Measurements from ENCODE around the gene ZSWIM6.

Gene ZSWIM6

GRCh38 chr5:61450493-61451279 is 118.6 kb downstream of the ZSWIM6 start:
- no peak for TF ChIP-seq Cebpa-rat (IDR thresholded peaks at IDR 0.05)
- Histone ChIP-seq H3K9ac (no peak overlapping the region), H3K27ac (no peak overlapping the region), H3K27me3 (no peaks in the 10 kb centered on the region), H3K4me1 (no peaks in the 10 kb centered on the region), H3K4me2 (no peak overlapping the region), H3K9me3 (peaks cover 39% of the 10 kb centered on the region), H3K36me3 (peaks cover 21% of the 10 kb centered on the region), H3K4me3 (no peak overlapping the region), H4K20me1 (peaks cover 38% of the 10 kb centered on the region)

GRCh38 chr5:61455179-61456006 is 123.3 kb downstream of the ZSWIM6 start:
- no peak for TF ChIP-seq Cebpa-rat (IDR thresholded peaks at IDR 0.05)
- H3K27me3 ChIP-seq: no peaks in the 10 kb centered on the region
- H3K4me2 ChIP-seq: no peak overlapping the region
- H3K9ac ChIP-seq: no peak overlapping the region
- peaks cover 6% of the 10 kb centered on the region; the same call in 1 of the 2 replicates for H3K36me3 ChIP-seq
- H3K9me3 ChIP-seq: no peaks in the 10 kb centered on the region
- no peak overlapping the region for H3K4me3 ChIP-seq
- no peak overlapping the region for H3K27ac ChIP-seq
- peaks cover 49% of the 10 kb centered on the region for H4K20me1 ChIP-seq
- H3K4me1 ChIP-seq: peaks cover 9% of the 10 kb centered on the region

- no peak overlapping the region for H3K4me3 ChIP-seq
- no peaks in the 10 kb centered on the region for H3K27me3 ChIP-seq
- H4K20me1 ChIP-seq: peaks cover 60% of the 10 kb centered on the region
- no peaks in the 10 kb centered on the region for H3K9me3 ChIP-seq
- no peak overlapping the region for H3K9ac ChIP-seq
- peaks cover 14% of the 10 kb centered on the region for H3K4me1 ChIP-seq
- peak overlapping the region; percentile 40 for H3K4me2 ChIP-seq
- peaks cover 6% of the 10 kb centered on the region; the same call in 1 of the 2 replicates for H3K36me3 ChIP-seq
- H3K27ac ChIP-seq: no peak overlapping the region
- no peak for TF ChIP-seq Cebpa-rat (IDR thresholded peaks at IDR 0.05)
Observed at GRCh38 chr5:61460471-61460870, 128.4 kb downstream of the ZSWIM6 start.

GRCh38 chr5:61461417-61461816 is 129.4 kb downstream of the ZSWIM6 start:
- H3K4me1 ChIP-seq: peaks cover 14% of the 10 kb centered on the region
- no peaks in the 10 kb centered on the region for H3K27me3 ChIP-seq
- H3K27ac ChIP-seq: no peak overlapping the region
- no peak for TF ChIP-seq Cebpa-rat (IDR thresholded peaks at IDR 0.05)
- H3K9ac ChIP-seq: no peak overlapping the region
- peaks cover 6% of the 10 kb centered on the region; the same call in 1 of the 2 replicates for H3K36me3 ChIP-seq
- H3K4me2 ChIP-seq: no peak overlapping the region
- peaks cover 70% of the 10 kb centered on the region for H4K20me1 ChIP-seq
- no peaks in the 10 kb centered on the region for H3K9me3 ChIP-seq
- H3K4me3 ChIP-seq: no peak overlapping the region

- H3K9me3 ChIP-seq: no peaks in the 10 kb centered on the region
Observed at GRCh38 chr5:61461926-61462325, 129.9 kb downstream of the ZSWIM6 start.

GRCh38 chr5:61463596-61463995 is 131.5 kb downstream of the ZSWIM6 start:
- Histone ChIP-seq H3K4me2 (no peak overlapping the region), H3K9me3 (no peaks in the 10 kb centered on the region; the same call in 1 of the 2 replicates), H3K4me1 (peaks cover 14% of the 10 kb centered on the region), H3K9ac (no peak overlapping the region), H3K36me3 (peaks cover 3% of the 10 kb centered on the region; the same call in 1 of the 2 replicates), H3K4me3 (no peak overlapping the region), H4K20me1 (peaks cover 84% of the 10 kb centered on the region), H3K27me3 (no peaks in the 10 kb centered on the region), H3K27ac (no peak overlapping the region)
- TF ChIP-seq Cebpa-rat (IDR thresholded peaks at IDR 0.05): no peak

More at GRCh38 chr5:61461926-61462325, 129.9 kb downstream of the ZSWIM6 start:
- Histone ChIP-seq H4K20me1 (peaks cover 75% of the 10 kb centered on the region), H3K36me3 (peaks cover 6% of the 10 kb centered on the region; the same call in 1 of the 2 replicates), H3K27me3 (no peaks in the 10 kb centered on the region), H3K27ac (no peak overlapping the region), H3K9ac (no peak overlapping the region), H3K4me3 (no peak overlapping the region), H3K4me2 (no peak overlapping the region), H3K4me1 (peaks cover 14% of the 10 kb centered on the region)
- no peak for TF ChIP-seq Cebpa-rat (IDR thresholded peaks at IDR 0.05)

GRCh38 chr5:61464512-61464911 is 132.5 kb downstream of the ZSWIM6 start:
- no peak overlapping the region for H3K4me3 ChIP-seq
- H3K4me2 ChIP-seq: no peak overlapping the region
- H4K20me1 ChIP-seq: peaks cover 84% of the 10 kb centered on the region
- H3K9me3 ChIP-seq: peaks cover under 1% of the 10 kb centered on the region; the same call in 1 of the 2 replicates
- H3K27me3 ChIP-seq: no peaks in the 10 kb centered on the region
- no peak overlapping the region for H3K9ac ChIP-seq
- TF ChIP-seq Cebpa-rat (IDR thresholded peaks at IDR 0.05): no peak
- H3K4me1 ChIP-seq: peaks cover 14% of the 10 kb centered on the region
- H3K27ac ChIP-seq: no peak overlapping the region
- H3K36me3 ChIP-seq: no peaks in the 10 kb centered on the region; the same call in 1 of the 2 replicates

- no peak for TF ChIP-seq Cebpa-rat (IDR thresholded peaks at IDR 0.05)
- H3K4me2 ChIP-seq: no peak overlapping the region
- H3K27ac ChIP-seq: no peak overlapping the region
- H3K4me1 ChIP-seq: peaks cover 8% of the 10 kb centered on the region
- peaks cover 79% of the 10 kb centered on the region for H4K20me1 ChIP-seq
- H3K9ac ChIP-seq: no peak overlapping the region
- H3K4me3 ChIP-seq: no peak overlapping the region
- peaks cover 2% of the 10 kb centered on the region; the same call in 1 of the 2 replicates for H3K36me3 ChIP-seq
- H3K9me3 ChIP-seq: peaks cover 4% of the 10 kb centered on the region; the same call in 1 of the 2 replicates
- no peaks in the 10 kb centered on the region for H3K27me3 ChIP-seq
Observed at GRCh38 chr5:61465066-61465465, 133.0 kb downstream of the ZSWIM6 start.

GRCh38 chr5:61465496-61465895 is 133.4 kb downstream of the ZSWIM6 start:
- Histone ChIP-seq H3K9me3 (peaks cover 4% of the 10 kb centered on the region; the same call in 1 of the 2 replicates), H4K20me1 (peaks cover 74% of the 10 kb centered on the region), H3K9ac (no peak overlapping the region), H3K27me3 (no peaks in the 10 kb centered on the region), H3K4me3 (no peak overlapping the region), H3K4me1 (peaks cover 4% of the 10 kb centered on the region), H3K4me2 (no peak overlapping the region), H3K27ac (no peak overlapping the region), H3K36me3 (0 out of 2 replicates have a peak, but pooled peaks cover 3% of the 10 kb centered on the region)
- TF ChIP-seq Cebpa-rat (IDR thresholded peaks at IDR 0.05): no peak
